ENCODE measurements around the gene FEV.

FEV gene

DNA sequence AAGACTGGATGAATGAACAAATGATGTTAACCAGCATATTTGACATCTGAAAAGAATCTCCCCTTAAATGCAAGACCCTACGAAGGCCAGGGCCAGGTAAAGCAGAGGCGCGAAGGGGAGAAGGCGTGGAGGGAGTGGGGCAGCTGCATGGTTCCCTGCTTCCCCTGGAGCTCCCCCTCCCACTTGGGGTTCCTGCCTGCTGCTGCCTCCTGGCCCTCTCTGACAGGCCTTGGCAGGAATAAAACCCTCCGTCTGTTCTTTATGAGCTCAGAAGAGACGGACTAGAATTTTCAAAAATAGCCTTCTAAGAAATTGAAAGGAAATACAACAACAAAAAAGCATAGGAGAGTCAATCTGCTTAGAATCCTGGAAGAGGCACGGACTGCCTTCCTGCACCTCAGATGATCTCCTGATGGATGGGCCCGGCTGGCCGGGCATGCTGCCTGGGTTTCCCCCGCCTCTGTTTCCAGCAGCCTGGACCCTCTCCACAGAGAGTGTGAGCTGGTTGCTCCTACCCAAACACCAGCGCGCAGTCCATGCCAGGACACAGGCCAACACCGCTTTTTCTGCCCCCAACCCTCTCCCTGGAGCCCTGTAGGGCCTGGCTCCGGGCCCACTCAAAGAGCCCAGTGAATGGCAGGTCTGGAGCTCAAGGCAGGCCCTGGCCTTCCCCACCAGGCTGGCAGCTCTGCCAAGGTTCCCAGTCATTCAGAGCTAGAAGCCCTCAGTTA is 32.4 kb upstream of the FEV start:
- no peak for DNase-seq (ENCODE audit: low read depth)
- no peak overlapping the region for H3K4me3 ChIP-seq (replicated peaks; ENCODE audit: low read depth, low read length)
- TF ChIP-seq, protein P1, sequence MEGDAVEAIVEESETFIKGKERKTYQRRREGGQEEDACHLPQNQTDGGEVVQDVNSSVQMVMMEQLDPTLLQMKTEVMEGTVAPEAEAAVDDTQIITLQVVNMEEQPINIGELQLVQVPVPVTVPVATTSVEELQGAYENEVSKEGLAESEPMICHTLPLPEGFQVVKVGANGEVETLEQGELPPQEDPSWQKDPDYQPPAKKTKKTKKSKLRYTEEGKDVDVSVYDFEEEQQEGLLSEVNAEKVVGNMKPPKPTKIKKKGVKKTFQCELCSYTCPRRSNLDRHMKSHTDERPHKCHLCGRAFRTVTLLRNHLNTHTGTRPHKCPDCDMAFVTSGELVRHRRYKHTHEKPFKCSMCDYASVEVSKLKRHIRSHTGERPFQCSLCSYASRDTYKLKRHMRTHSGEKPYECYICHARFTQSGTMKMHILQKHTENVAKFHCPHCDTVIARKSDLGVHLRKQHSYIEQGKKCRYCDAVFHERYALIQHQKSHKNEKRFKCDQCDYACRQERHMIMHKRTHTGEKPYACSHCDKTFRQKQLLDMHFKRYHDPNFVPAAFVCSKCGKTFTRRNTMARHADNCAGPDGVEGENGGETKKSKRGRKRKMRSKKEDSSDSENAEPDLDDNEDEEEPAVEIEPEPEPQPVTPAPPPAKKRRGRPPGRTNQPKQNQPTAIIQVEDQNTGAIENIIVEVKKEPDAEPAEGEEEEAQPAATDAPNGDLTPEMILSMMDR (IDR thresholded peaks at IDR 0.05; ENCODE audit: low read length, missing control alignments) = no peak

DNA sequence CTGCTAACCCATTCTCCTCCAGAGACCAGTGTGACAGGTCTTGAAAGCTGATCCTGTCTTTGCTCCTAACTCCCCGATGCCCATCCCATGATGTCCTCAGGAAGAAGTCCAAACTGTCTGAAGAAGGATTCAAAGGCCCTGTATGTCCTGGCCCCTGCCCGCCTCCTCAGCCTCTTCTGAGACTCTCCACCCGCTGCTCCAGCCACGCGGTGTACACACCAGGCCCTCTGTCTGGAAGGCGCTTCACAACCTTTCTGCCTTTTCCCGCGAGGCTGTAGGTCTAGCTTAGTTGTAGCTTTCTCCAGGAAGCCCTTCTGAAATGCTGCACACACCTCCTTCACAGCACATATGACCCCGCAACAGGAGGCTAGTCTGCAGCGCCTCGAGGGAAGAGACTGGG is 31.7 kb upstream of the FEV start:
- H3K4me3 ChIP-seq (replicated peaks; ENCODE audit: low read depth, low read length) = no peak overlapping the region
- no peak for DNase-seq (ENCODE audit: low read depth)
- TF ChIP-seq, protein P1 (IDR thresholded peaks at IDR 0.05; ENCODE audit: low read length, missing control alignments) = no peak

DNA sequence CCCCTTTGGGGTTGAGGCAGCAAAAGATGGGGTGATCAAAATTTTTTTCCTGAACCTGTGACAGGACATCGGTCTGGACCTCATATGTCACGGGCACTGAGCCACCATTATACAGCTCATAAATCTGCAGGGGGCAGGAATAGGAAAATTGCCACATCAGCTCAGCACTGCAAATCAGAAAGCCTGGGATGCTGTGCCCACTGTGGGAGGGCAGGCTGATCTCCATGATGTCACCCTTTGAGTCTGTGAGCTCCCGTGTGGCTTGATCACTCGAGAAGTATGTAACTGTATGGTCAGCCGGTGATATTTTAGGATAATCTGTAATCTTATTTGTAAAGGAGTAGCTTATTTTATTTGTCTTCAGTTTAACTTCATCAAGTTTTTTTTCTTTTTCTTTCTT is 25.9 kb upstream of the FEV start:
- no peak for DNase-seq (ENCODE audit: low read depth)

DNA sequence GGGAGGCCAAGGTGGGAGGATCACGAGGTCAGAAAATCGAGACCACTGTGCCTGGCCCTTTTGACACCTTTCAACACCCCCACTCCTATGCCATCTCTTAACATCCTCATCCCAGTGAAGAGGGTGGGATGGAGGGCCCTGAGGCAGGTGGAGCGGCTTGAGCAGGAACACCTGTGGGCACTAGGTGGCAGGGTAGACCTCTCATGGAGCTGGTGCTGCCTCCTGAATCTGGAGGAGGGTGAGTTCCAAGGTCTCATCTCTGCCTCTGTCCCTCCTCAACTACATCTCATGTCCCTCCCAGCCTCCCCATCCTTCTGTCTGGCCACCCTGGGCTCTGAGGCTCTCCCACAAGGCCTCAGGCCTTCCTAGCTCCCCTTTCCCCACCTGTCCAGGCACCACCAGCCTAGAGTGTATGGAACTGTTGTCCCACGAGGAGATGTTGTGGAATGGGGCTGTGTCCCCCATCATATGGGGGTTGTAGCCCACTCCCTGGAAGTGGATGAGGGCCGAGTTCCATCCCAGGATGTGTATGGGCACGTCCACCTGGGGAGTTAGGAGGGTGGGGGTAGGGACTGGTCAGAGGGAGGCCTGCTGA is 25.3 kb upstream of the FEV start:
- TF ChIP-seq, protein P1 (IDR thresholded peaks at IDR 0.05; ENCODE audit: low read length, missing control alignments) = peak; percentile 34
- peak; percentile 8 for DNase-seq (ENCODE audit: low read depth)
- no peak overlapping the region for H3K4me3 ChIP-seq (replicated peaks; ENCODE audit: low read depth, low read length)

More for the DNA sequence above, 25.9 kb upstream of the FEV start:
- TF ChIP-seq, protein P1 (IDR thresholded peaks at IDR 0.05; ENCODE audit: low read length, missing control alignments) = no peak
- H3K4me3 ChIP-seq (replicated peaks; ENCODE audit: low read depth, low read length) = no peak overlapping the region

DNA sequence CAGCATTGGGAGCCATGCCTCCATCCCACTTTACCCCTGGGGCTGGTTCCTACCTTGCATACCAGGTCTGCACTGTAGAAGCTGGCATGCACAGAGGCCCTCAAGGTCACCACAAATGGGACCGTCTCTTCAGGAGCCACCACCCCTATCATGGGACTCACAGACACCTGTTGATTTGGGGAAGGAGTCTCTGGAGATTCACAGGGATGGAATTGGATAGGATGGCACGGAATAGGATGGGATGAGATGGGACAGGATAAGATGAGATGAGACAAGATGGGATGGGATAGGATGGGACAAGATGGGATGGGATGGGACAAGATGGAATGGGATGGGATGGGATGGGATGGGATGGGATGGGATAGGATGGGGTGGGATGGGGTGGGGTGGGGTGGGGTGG is 24.3 kb upstream of the FEV start:
- DNase-seq (ENCODE audit: low read depth) = no peak
- TF ChIP-seq, protein P1 (IDR thresholded peaks at IDR 0.05; ENCODE audit: low read length, missing control alignments) = no peak
- no peak overlapping the region for H3K4me3 ChIP-seq (replicated peaks; ENCODE audit: low read depth, low read length)

DNA sequence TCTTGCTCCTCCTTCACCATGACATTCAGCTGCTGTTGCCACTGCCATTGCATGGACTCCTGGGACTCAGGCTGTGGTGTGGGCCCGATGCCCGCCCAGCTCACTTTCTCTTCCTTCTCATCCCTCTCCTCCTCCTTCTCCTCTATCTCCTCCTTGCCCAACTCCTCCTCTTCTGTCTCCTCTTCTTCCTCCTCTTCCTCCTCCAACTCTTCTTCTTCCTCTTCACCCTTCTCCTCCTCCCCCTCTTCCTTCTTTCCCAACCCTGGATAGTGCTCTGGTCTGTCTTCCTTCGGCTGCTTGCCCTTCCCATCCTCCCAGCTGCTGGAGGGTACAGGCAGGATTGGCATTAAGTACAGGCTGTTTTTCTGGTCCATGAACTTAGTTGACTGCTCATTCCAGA is 19.0 kb upstream of the FEV start:
- H3K4me3 ChIP-seq (replicated peaks; ENCODE audit: low read depth, low read length) = no peak overlapping the region
- TF ChIP-seq, protein P1 (IDR thresholded peaks at IDR 0.05; ENCODE audit: low read length, missing control alignments) = no peak
- DNase-seq (ENCODE audit: low read depth) = no peak

DNA sequence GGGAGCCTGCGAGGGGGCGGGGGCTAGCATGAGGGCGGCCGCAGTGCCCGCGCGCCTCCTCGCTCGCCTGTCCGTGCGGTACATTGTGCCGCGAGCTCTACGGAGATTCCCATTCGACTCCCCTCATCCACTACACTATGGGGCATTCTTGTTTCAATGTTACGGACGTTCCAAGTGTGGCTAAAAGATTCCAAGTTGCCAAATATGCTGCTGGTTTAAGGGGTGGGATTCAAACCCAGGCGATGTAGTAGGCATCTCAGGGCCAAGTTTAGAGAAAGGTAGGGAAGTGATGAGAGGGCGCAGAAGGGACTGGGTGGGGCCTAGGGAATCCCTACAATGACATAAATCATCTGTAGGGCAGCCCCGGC is 18.3 kb upstream of the FEV start:
- TF ChIP-seq, protein P1 (IDR thresholded peaks at IDR 0.05; ENCODE audit: low read length, missing control alignments) = no peak
- no peak for DNase-seq (ENCODE audit: low read depth)
- H3K4me3 ChIP-seq (replicated peaks; ENCODE audit: low read depth, low read length) = no peak overlapping the region

Measured in fibroblast of pulmonary artery (primary cell).